Activated naive CD8-positive, alpha-beta T cell (primary cell): ENCODE results near the gene COL12A1.

Experiments
- H3K27ac Mint-ChIP-seq: one replicate; pipeline ENCODE4 v1.8.0; 2021; ENCODE audit warnings: mixed read lengths
- H3K27me3 Mint-ChIP-seq: one replicate; pipeline ENCODE4 v1.8.0; 2021; ENCODE audit warnings: mixed read lengths
- H3K36me3 Mint-ChIP-seq: one replicate; pipeline ENCODE4 v1.8.0; 2021; ENCODE audit warnings: mixed read lengths
- H3K4me1 Mint-ChIP-seq: one replicate; pipeline ENCODE4 v1.8.0; 2021; ENCODE audit warnings: low read depth, mixed read lengths
- H3K4me3 Mint-ChIP-seq: one replicate; pipeline ENCODE4 v1.8.0; 2021; ENCODE audit warnings: mild to moderate bottlenecking, mixed read lengths
- H3K9me3 Mint-ChIP-seq: one replicate; pipeline ENCODE4 v1.8.0; 2021; ENCODE audit warnings: low read depth, mixed read lengths

Gene COL12A1

GRCh38 chr6:75149696-75150095 lies 56.2 kb downstream of the COL12A1 start:
- Mint-ChIP-seq H3K9me3 (no peaks in the 10 kb centered on the region), H3K4me1 (no peaks in the 10 kb centered on the region), H3K27me3 (peaks cover 16% of the 10 kb centered on the region), H3K4me3 (no peak overlapping the region), H3K36me3 (no peaks in the 10 kb centered on the region), H3K27ac (no peak overlapping the region)

- no peak overlapping the region for H3K4me3 Mint-ChIP-seq
- H3K27me3 Mint-ChIP-seq, result peaks cover 16% of the 10 kb centered on the region
- H3K4me1 Mint-ChIP-seq, result no peaks in the 10 kb centered on the region
- no peaks in the 10 kb centered on the region for H3K36me3 Mint-ChIP-seq
- H3K27ac Mint-ChIP-seq, result no peak overlapping the region
- no peaks in the 10 kb centered on the region for H3K9me3 Mint-ChIP-seq
These were observed 56.6 kb downstream of the COL12A1 start for GRCh38 chr6:75149240-75149639.

GRCh38 chr6:75147512-75147911 lies 58.3 kb downstream of the COL12A1 start:
- Mint-ChIP-seq H3K4me3 (no peak overlapping the region), H3K27me3 (peaks cover 14% of the 10 kb centered on the region), H3K27ac (no peak overlapping the region), H3K9me3 (no peaks in the 10 kb centered on the region), H3K4me1 (no peaks in the 10 kb centered on the region), H3K36me3 (no peaks in the 10 kb centered on the region)

- no peaks in the 10 kb centered on the region for H3K9me3 Mint-ChIP-seq
- no peak overlapping the region for H3K27ac Mint-ChIP-seq
- peaks cover 14% of the 10 kb centered on the region for H3K27me3 Mint-ChIP-seq
- H3K4me3 Mint-ChIP-seq, result no peak overlapping the region
- no peaks in the 10 kb centered on the region for H3K4me1 Mint-ChIP-seq
- H3K36me3 Mint-ChIP-seq, result no peaks in the 10 kb centered on the region
These were observed 59.9 kb downstream of the COL12A1 start for GRCh38 chr6:75145976-75146375.

GRCh38 chr6:75145211-75145610 lies 60.6 kb downstream of the COL12A1 start:
- Mint-ChIP-seq H3K4me1 (no peaks in the 10 kb centered on the region), H3K27ac (no peak overlapping the region), H3K36me3 (no peaks in the 10 kb centered on the region), H3K4me3 (no peak overlapping the region), H3K9me3 (no peaks in the 10 kb centered on the region), H3K27me3 (peaks cover 15% of the 10 kb centered on the region)

GRCh38 chr6:75144386-75144785 lies 61.5 kb downstream of the COL12A1 start:
- Mint-ChIP-seq H3K36me3 (no peaks in the 10 kb centered on the region), H3K27me3 (peaks cover 12% of the 10 kb centered on the region), H3K9me3 (no peaks in the 10 kb centered on the region), H3K27ac (no peak overlapping the region), H3K4me3 (no peak overlapping the region), H3K4me1 (no peaks in the 10 kb centered on the region)

GRCh38 chr6:75143191-75143590 lies 62.7 kb downstream of the COL12A1 start:
- Mint-ChIP-seq H3K4me1 (no peaks in the 10 kb centered on the region), H3K4me3 (no peak overlapping the region), H3K36me3 (no peaks in the 10 kb centered on the region), H3K27ac (no peak overlapping the region), H3K9me3 (no peaks in the 10 kb centered on the region), H3K27me3 (peaks cover 5% of the 10 kb centered on the region)

GRCh38 chr6:75142721-75143120 lies 63.1 kb downstream of the COL12A1 start:
- peaks cover 4% of the 10 kb centered on the region for H3K27me3 Mint-ChIP-seq
- no peaks in the 10 kb centered on the region for H3K9me3 Mint-ChIP-seq
- no peaks in the 10 kb centered on the region for H3K4me1 Mint-ChIP-seq
- no peak overlapping the region for H3K27ac Mint-ChIP-seq
- no peaks in the 10 kb centered on the region for H3K36me3 Mint-ChIP-seq
- no peak overlapping the region for H3K4me3 Mint-ChIP-seq

GRCh38 chr6:75135876-75136275 lies 70.0 kb downstream of the COL12A1 start:
- Mint-ChIP-seq H3K4me1 (no peaks in the 10 kb centered on the region), H3K36me3 (no peaks in the 10 kb centered on the region), H3K27me3 (peaks cover 5% of the 10 kb centered on the region), H3K27ac (no peak overlapping the region), H3K9me3 (no peaks in the 10 kb centered on the region), H3K4me3 (no peak overlapping the region)

- Mint-ChIP-seq H3K36me3 (no peaks in the 10 kb centered on the region), H3K27me3 (peaks cover 4% of the 10 kb centered on the region), H3K9me3 (no peaks in the 10 kb centered on the region), H3K4me3 (no peak overlapping the region), H3K4me1 (no peaks in the 10 kb centered on the region), H3K27ac (no peak overlapping the region)
These were observed 70.4 kb downstream of the COL12A1 start for GRCh38 chr6:75135450-75135849.

GRCh38 chr6:75130784-75131183 lies 75.1 kb downstream of the COL12A1 start:
- H3K4me3 Mint-ChIP-seq, result no peak overlapping the region
- H3K27ac Mint-ChIP-seq, result no peak overlapping the region
- H3K9me3 Mint-ChIP-seq, result no peaks in the 10 kb centered on the region
- no peaks in the 10 kb centered on the region for H3K36me3 Mint-ChIP-seq
- H3K27me3 Mint-ChIP-seq, result peaks cover 4% of the 10 kb centered on the region
- H3K4me1 Mint-ChIP-seq, result no peaks in the 10 kb centered on the region

GRCh38 chr6:75128878-75129570 lies 76.8 kb downstream of the COL12A1 start:
- H3K27ac Mint-ChIP-seq, result no peak overlapping the region
- no peaks in the 10 kb centered on the region for H3K36me3 Mint-ChIP-seq
- H3K27me3 Mint-ChIP-seq, result no peaks in the 10 kb centered on the region
- no peaks in the 10 kb centered on the region for H3K9me3 Mint-ChIP-seq
- no peaks in the 10 kb centered on the region for H3K4me1 Mint-ChIP-seq
- no peak overlapping the region for H3K4me3 Mint-ChIP-seq

GRCh38 chr6:75126518-75126917 lies 79.3 kb downstream of the COL12A1 start:
- H3K9me3 Mint-ChIP-seq, result no peaks in the 10 kb centered on the region
- no peaks in the 10 kb centered on the region for H3K36me3 Mint-ChIP-seq
- no peaks in the 10 kb centered on the region for H3K27me3 Mint-ChIP-seq
- no peaks in the 10 kb centered on the region for H3K4me1 Mint-ChIP-seq
- no peak overlapping the region for H3K27ac Mint-ChIP-seq
- no peak overlapping the region for H3K4me3 Mint-ChIP-seq

- Mint-ChIP-seq H3K27ac (no peak overlapping the region), H3K4me3 (no peak overlapping the region), H3K36me3 (no peaks in the 10 kb centered on the region), H3K4me1 (no peaks in the 10 kb centered on the region), H3K9me3 (no peaks in the 10 kb centered on the region), H3K27me3 (no peaks in the 10 kb centered on the region)
These were observed 80.9 kb downstream of the COL12A1 start for GRCh38 chr6:75124983-75125382.

GRCh38 chr6:75124085-75124484 lies 81.8 kb downstream of the COL12A1 start:
- Mint-ChIP-seq H3K27me3 (no peaks in the 10 kb centered on the region), H3K9me3 (no peaks in the 10 kb centered on the region), H3K27ac (no peak overlapping the region), H3K4me1 (no peaks in the 10 kb centered on the region), H3K4me3 (no peak overlapping the region), H3K36me3 (no peaks in the 10 kb centered on the region)

- Mint-ChIP-seq H3K27ac (no peak overlapping the region), H3K4me3 (no peak overlapping the region), H3K36me3 (no peaks in the 10 kb centered on the region)
These were observed 86.8 kb downstream of the COL12A1 start for GRCh38 chr6:75118925-75119515.

More at GRCh38 chr6:75118925-75119515, 86.8 kb downstream of the COL12A1 start:
- Mint-ChIP-seq H3K4me1 (no peaks in the 10 kb centered on the region), H3K27me3 (peaks cover 3% of the 10 kb centered on the region), H3K9me3 (no peaks in the 10 kb centered on the region)
